Muscle layer of colon (tissue), 2 donors: ENCODE results near the gene SUMO2.

Experiments used
- H3K27ac ChIP-seq: one replicate; pipeline ENCODE4 v1.7.0; 2013; ENCODE audit warnings: low read depth, mild to moderate bottlenecking, low read length, moderate library complexity
- H3K27me3 ChIP-seq, 2 donors: one replicate each; pipeline ENCODE4 v1.7.0; 2013; ENCODE audit warnings: low read length in 2 of 2, mild to moderate bottlenecking in 2 of 2; ENCODE audit not compliant: insufficient read depth in 2 of 2, control insufficient read depth in 1 of 2
- H3K36me3 ChIP-seq: one replicate; pipeline ENCODE4 v1.7.0; 2013; ENCODE audit warnings: mild to moderate bottlenecking, low read length; ENCODE audit not compliant: insufficient read depth
- H3K4me1 ChIP-seq: one replicate; pipeline ENCODE4 v1.7.0; 2013; ENCODE audit warnings: mild to moderate bottlenecking, low read length; ENCODE audit not compliant: insufficient read depth
- H3K4me3 ChIP-seq, 2 donors: one replicate each; pipeline ENCODE4 v1.7.0; 2013; ENCODE audit warnings: low read length in 2 of 2, low read depth in 1 of 2, mild to moderate bottlenecking in 1 of 2, moderate library complexity in 1 of 2
- H3K9ac ChIP-seq: one replicate; pipeline ENCODE4 v1.7.0; 2013; ENCODE audit warnings: low read length
- H3K9me3 ChIP-seq: one replicate; pipeline ENCODE4 v1.7.0; 2013; ENCODE audit warnings: mild to moderate bottlenecking, low read length
- donor health status: abdominal sarcoma.
- donor health status: Adenocarcinoma of cecum.

The SUMO2 gene

GRCh38 chr17:75154195-75155106, 28.3 kb downstream of the SUMO2 start, which contains the start of gene JPT1:
Gene JPT1, minus strand, starts transcription at chr17:75154512. Its CDS starts 115 bp downstream, at chr17:75154397.
- Histone ChIP-seq H3K27me3 (no peaks in the 10 kb centered on the region), H3K9me3 (no peaks in the 10 kb centered on the region), H3K9ac (no peak within 1 kb of the TSS), H3K4me3 (peak within 1 kb of the TSS; percentile 76 to 80), H3K36me3 (no peaks in the 10 kb centered on the region), H3K4me1 (peaks cover 18% of the 10 kb centered on the region), H3K27ac (peak within 1 kb of the TSS; percentile 48)

- Histone ChIP-seq H3K9me3 (no peaks in the 10 kb centered on the region), H3K9ac (no peak overlapping the region), H3K4me1 (peaks cover 18% of the 10 kb centered on the region), H3K4me3 (peak overlapping the region; percentile 76 to 80), H3K36me3 (no peaks in the 10 kb centered on the region), H3K27ac (peak overlapping the region; percentile 48), H3K27me3 (no peaks in the 10 kb centered on the region)
Measured at GRCh38 chr17:75153780-75154194, 29.0 kb downstream of the SUMO2 start.

GRCh38 chr17:75152922-75153779, 29.6 kb downstream of the SUMO2 start:
- H3K9me3 ChIP-seq, result no peaks in the 10 kb centered on the region
- peaks cover 18% of the 10 kb centered on the region for H3K4me1 ChIP-seq
- no peaks in the 10 kb centered on the region for H3K27me3 ChIP-seq
- H3K36me3 ChIP-seq, result peaks cover under 1% of the 10 kb centered on the region
- no peak overlapping the region for H3K27ac ChIP-seq
- H3K4me3 ChIP-seq, result peak overlapping the region; percentile 76 to 80
- no peak overlapping the region for H3K9ac ChIP-seq

GRCh38 chr17:75152523-75152921, 30.2 kb downstream of the SUMO2 start:
- H3K9me3 ChIP-seq, result no peaks in the 10 kb centered on the region
- peaks cover 18% of the 10 kb centered on the region for H3K4me1 ChIP-seq
- peaks cover 6% of the 10 kb centered on the region for H3K36me3 ChIP-seq
- H3K9ac ChIP-seq, result no peak overlapping the region
- no peak overlapping the region for H3K4me3 ChIP-seq
- H3K27ac ChIP-seq, result no peak overlapping the region
- H3K27me3 ChIP-seq, result no peaks in the 10 kb centered on the region

- Histone ChIP-seq H3K36me3 (peaks cover 11% of the 10 kb centered on the region), H3K27ac (no peak overlapping the region), H3K4me3 (no peak overlapping the region), H3K27me3 (no peaks in the 10 kb centered on the region), H3K9me3 (no peaks in the 10 kb centered on the region), H3K4me1 (peaks cover 18% of the 10 kb centered on the region), H3K9ac (no peak overlapping the region)
Measured at GRCh38 chr17:75151930-75152329, 30.8 kb downstream of the SUMO2 start.

GRCh38 chr17:75147878-75148546, 34.7 kb downstream of the SUMO2 start:
- Histone ChIP-seq H3K4me1 (peaks cover 6% of the 10 kb centered on the region), H3K9me3 (no peaks in the 10 kb centered on the region), H3K4me3 (no peak overlapping the region), H3K36me3 (peaks cover 15% of the 10 kb centered on the region), H3K27me3 (no peaks in the 10 kb centered on the region), H3K9ac (no peak overlapping the region), H3K27ac (no peak overlapping the region)

- H3K4me3 ChIP-seq, result no peak overlapping the region
- no peak overlapping the region for H3K9ac ChIP-seq
- peaks cover 15% of the 10 kb centered on the region for H3K36me3 ChIP-seq
- no peaks in the 10 kb centered on the region for H3K4me1 ChIP-seq
- no peaks in the 10 kb centered on the region for H3K9me3 ChIP-seq
- H3K27ac ChIP-seq, result no peak overlapping the region
- no peaks in the 10 kb centered on the region for H3K27me3 ChIP-seq
Measured at GRCh38 chr17:75146592-75146991, 36.2 kb downstream of the SUMO2 start.

- Histone ChIP-seq H3K27ac (no peak overlapping the region), H3K9ac (no peak overlapping the region), H3K36me3 (peaks cover 19% of the 10 kb centered on the region), H3K4me1 (no peaks in the 10 kb centered on the region), H3K9me3 (no peaks in the 10 kb centered on the region), H3K4me3 (no peak overlapping the region), H3K27me3 (no peaks in the 10 kb centered on the region)
Measured at GRCh38 chr17:75144816-75145512, 37.8 kb downstream of the SUMO2 start.

- H3K4me1 ChIP-seq, result no peaks in the 10 kb centered on the region
- H3K9me3 ChIP-seq, result no peaks in the 10 kb centered on the region
- no peak overlapping the region for H3K4me3 ChIP-seq
- H3K27me3 ChIP-seq, result no peaks in the 10 kb centered on the region
- no peak overlapping the region for H3K9ac ChIP-seq
- H3K36me3 ChIP-seq, result peaks cover 12% of the 10 kb centered on the region
- no peak overlapping the region for H3K27ac ChIP-seq
Measured at GRCh38 chr17:75142236-75142971, 40.4 kb downstream of the SUMO2 start.

GRCh38 chr17:75138519-75138918, 44.2 kb downstream of the SUMO2 start:
- peaks cover 4% of the 10 kb centered on the region for H3K36me3 ChIP-seq

More at GRCh38 chr17:75138519-75138918, 44.2 kb downstream of the SUMO2 start:
- H3K4me1 ChIP-seq, result no peaks in the 10 kb centered on the region
- no peaks in the 10 kb centered on the region for H3K9me3 ChIP-seq
- no peaks in the 10 kb centered on the region for H3K27me3 ChIP-seq
- H3K4me3 ChIP-seq, result no peak overlapping the region
- no peak overlapping the region for H3K9ac ChIP-seq
- no peak overlapping the region for H3K27ac ChIP-seq
